Neuronal stem cell (in vitro differentiated cells): ENCODE measurements around the gene IRAK1.
A peak's percentile ranks its signal among the peaks of the same experiment; 100 is the strongest.

ENCODE experiments used
- DNase-seq: peaks from one replicate; pipeline ENCODE4 v3.0.0-alpha.2; 2013; ENCODE audit warnings: low spot score
- H2AFZ ChIP-seq: one replicate; pipeline ENCODE4 v1.6.1; 2013; ENCODE audit warnings: mild to moderate bottlenecking, low read length, inconsistent platforms
- H2AK5ac ChIP-seq: 2 replicates; pipeline ENCODE4 v1.6.1; 2013; ENCODE audit warnings: low read depth, mild to moderate bottlenecking, inconsistent platforms, low read length, moderate library complexity, mixed read lengths
- H2BK120ac ChIP-seq: 2 replicates; pipeline ENCODE4 v1.6.1; 2013; ENCODE audit warnings: low read depth, mild to moderate bottlenecking, inconsistent platforms, low read length, moderate library complexity, mixed read lengths
- H2BK12ac ChIP-seq: one replicate; pipeline ENCODE4 v1.6.1; 2013; ENCODE audit warnings: low read length, inconsistent platforms
- H2BK15ac ChIP-seq: 2 replicates; pipeline ENCODE4 v1.6.1; 2013; ENCODE audit warnings: mild to moderate bottlenecking, low read length, inconsistent platforms, mixed read lengths
- H2BK5ac ChIP-seq: one replicate; pipeline ENCODE4 v1.6.1; 2013; ENCODE audit warnings: inconsistent platforms, mild to moderate bottlenecking, low read length, moderate library complexity
- H3K14ac ChIP-seq: one replicate; pipeline ENCODE4 v1.6.1; 2013; ENCODE audit warnings: low read length, inconsistent platforms
- H3K18ac ChIP-seq: 2 replicates; pipeline ENCODE4 v1.6.1; 2013; ENCODE audit warnings: low read length, inconsistent platforms
- H3K23ac ChIP-seq: 2 replicates; pipeline ENCODE4 v1.6.1; 2013; ENCODE audit warnings: low read depth, mild to moderate bottlenecking, mixed read lengths, low read length, inconsistent platforms; ENCODE audit not compliant: poor library complexity
- H3K27ac ChIP-seq: replicated peaks from 3 replicates; pipeline ENCODE4 v1.5.1; 2013; ENCODE audit warnings: low read length, inconsistent platforms
- H3K27me3 ChIP-seq, 3 experiments: 2 replicates each; pipeline ENCODE4 v1.6.1; 2013; ENCODE audit warnings: low read length in 3 of 3, mild to moderate bottlenecking in 2 of 3, inconsistent platforms in 1 of 3, low read depth in 1 of 3, mixed read lengths in 1 of 3, moderate library complexity in 1 of 3; ENCODE audit not compliant: control insufficient read depth in 3 of 3, insufficient read depth in 3 of 3
- H3K36me3 ChIP-seq, 2 donors: replicated peaks in 1 of 2; 2 replicates each; pipeline ENCODE4 v1.6.1; 2013; ENCODE audit warnings: low read length in 2 of 2; ENCODE audit not compliant: control insufficient read depth in 2 of 2, insufficient read depth in 2 of 2
- H3K4ac ChIP-seq: 2 replicates; pipeline ENCODE4 v1.6.1; 2013; ENCODE audit warnings: inconsistent platforms, mild to moderate bottlenecking, low read length, moderate library complexity
- H3K4me1 ChIP-seq, 2 donors: 1 replicate in 1 of 2; 2 replicates in 1 of 2; pipeline ENCODE4 v1.6.1; 2013; ENCODE audit warnings: low read length in 2 of 2, low read depth in 1 of 2; ENCODE audit not compliant: control insufficient read depth in 2 of 2, insufficient read depth in 1 of 2
- H3K4me2 ChIP-seq: one replicate; pipeline ENCODE4 v1.6.1; 2013; ENCODE audit warnings: mild to moderate bottlenecking, low read length, inconsistent platforms; ENCODE audit not compliant: insufficient read depth, poor library complexity, severe bottlenecking
- H3K4me3 ChIP-seq, 2 donors: 2 replicates each; pipeline ENCODE4 v1.5.1; 2013; ENCODE audit warnings: low read length in 2 of 2, mild to moderate bottlenecking in 2 of 2, inconsistent platforms in 1 of 2, moderate library complexity in 1 of 2
- H3K79me1 ChIP-seq: one replicate; pipeline ENCODE4 v1.6.1; 2013; ENCODE audit warnings: low read depth, mild to moderate bottlenecking, inconsistent platforms, low read length, moderate library complexity
- H3K9ac ChIP-seq: one replicate; pipeline ENCODE4 v1.6.1; 2013; ENCODE audit warnings: mild to moderate bottlenecking, low read depth, low read length, inconsistent platforms; ENCODE audit not compliant: poor library complexity
- H3K9me3 ChIP-seq, 2 donors: replicated peaks in 1 of 2; 2 replicates each; pipeline versions ENCODE3 to v1.6.1; 2013; ENCODE audit warnings: low read length in 2 of 2, mild to moderate bottlenecking in 2 of 2, inconsistent platforms in 1 of 2, low read depth in 1 of 2, mixed read lengths in 1 of 2, moderate library complexity in 1 of 2; ENCODE audit not compliant: control insufficient read depth in 2 of 2, insufficient read depth in 1 of 2
- H4K8ac ChIP-seq: one replicate; pipeline ENCODE4 v1.6.1; 2013; ENCODE audit warnings: low read depth, mild to moderate bottlenecking, inconsistent platforms, low read length, moderate library complexity
- H4K91ac ChIP-seq: one replicate; pipeline ENCODE4 v1.6.1; 2013; ENCODE audit warnings: low read length, low read depth, mild to moderate bottlenecking, inconsistent platforms; ENCODE audit not compliant: poor library complexity
- WGBS, 2 donors: extraction: QIAGEN DNeasy Blood & Tissue Kit; methylation state at CpG; one replicate each; pipeline ENCODE4 v1.1.7; 2013; ENCODE audit warnings: missing lambda C conversion rate in 2 of 2, mixed read lengths in 1 of 2; ENCODE audit not compliant: insufficient read length in 2 of 2, insufficient replicate concordance in 1 of 2; ENCODE audit errors: extremely low coverage in 2 of 2; 5-methylcytosine and 5-hydroxymethylcytosine counted together

The IRAK1 gene

DNA sequence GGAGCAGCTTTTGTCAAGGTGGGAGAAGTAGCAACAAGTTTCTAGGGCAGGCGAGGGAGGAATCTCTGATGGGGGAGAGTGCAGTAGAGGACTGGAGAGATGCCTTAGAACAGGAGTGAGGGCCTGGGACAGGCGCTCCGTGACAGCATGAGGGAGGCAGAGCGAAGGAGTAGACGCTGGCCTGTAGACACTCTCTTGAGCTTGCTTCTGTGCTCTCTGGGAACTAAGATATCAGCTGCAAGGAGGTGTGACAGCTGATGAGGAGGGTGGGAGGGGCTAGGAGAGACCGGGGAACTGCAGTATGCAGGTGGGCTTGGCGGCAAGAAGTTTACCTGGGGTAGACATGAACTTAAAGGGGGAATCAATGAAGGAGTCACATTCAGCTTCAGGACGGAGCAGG is 42.1 kb upstream of the IRAK1 start:
- Histone ChIP-seq H3K18ac (no peak overlapping the region), H4K91ac (no peak overlapping the region), H3K4me2 (no peak overlapping the region), H3K9me3 (no peaks in the 10 kb centered on the region), H3K4me3 (no peak overlapping the region), H2BK5ac (no peak overlapping the region), H2BK15ac (no peak overlapping the region), H3K36me3 (peaks cover 3 to 20% of the 10 kb centered on the region in 2 donors), H3K23ac (no peak overlapping the region), H2AFZ (no peak overlapping the region), H3K4ac (no peak overlapping the region), H2BK12ac (no peak overlapping the region), H3K27ac (no peak overlapping the region), H3K79me1 (peaks cover 4% of the 10 kb centered on the region), H3K14ac (no peak overlapping the region), H2AK5ac (no peak overlapping the region), H3K4me1 (no peaks in the 10 kb centered on the region), H2BK120ac (no peak overlapping the region), H3K9ac (no peak overlapping the region), H3K27me3 (peaks cover 0 to 43% (median 0%) of the 10 kb centered on the region in 3 experiments), H4K8ac (no peak overlapping the region)
- no peak for DNase-seq
- no CpG with 5 or more reads among the region's 8 CpGs for WGBS, 2 donors

- DNase-seq, result no peak
- WGBS, 2 donors, result no CpG with 5 or more reads among the region's 5 CpGs
- H3K14ac ChIP-seq, result no peak overlapping the region
- H3K27me3 ChIP-seq, result peaks cover 0 to 47% (median 0%) of the 10 kb centered on the region in 3 experiments
- no peak overlapping the region for H3K4me3 ChIP-seq
- peaks cover 4% of the 10 kb centered on the region for H3K79me1 ChIP-seq
- H3K4ac ChIP-seq, result no peak overlapping the region
- H3K27ac ChIP-seq, result no peak overlapping the region
- no peaks in the 10 kb centered on the region for H3K9me3 ChIP-seq
- H3K23ac ChIP-seq, result no peak overlapping the region
- no peak overlapping the region for H2BK120ac ChIP-seq
- H3K36me3 ChIP-seq, result peaks cover 4 to 30% of the 10 kb centered on the region in 2 donors
- H2AFZ ChIP-seq, result no peak overlapping the region
- no peaks in the 10 kb centered on the region for H3K4me1 ChIP-seq
- H3K4me2 ChIP-seq, result no peak overlapping the region
- H3K18ac ChIP-seq, result no peak overlapping the region
- H3K9ac ChIP-seq, result no peak overlapping the region
- no peak overlapping the region for H2AK5ac ChIP-seq
- no peak overlapping the region for H2BK15ac ChIP-seq
- H4K91ac ChIP-seq, result no peak overlapping the region
- H2BK12ac ChIP-seq, result no peak overlapping the region
- no peak overlapping the region for H2BK5ac ChIP-seq
- no peak overlapping the region for H4K8ac ChIP-seq
These were observed 40.1 kb upstream of the IRAK1 start for GRCh38 chrX:154059729-154060245.

- H3K4me1 ChIP-seq, result no peaks in the 10 kb centered on the region
- H2BK12ac ChIP-seq, result no peak overlapping the region
- no peak overlapping the region for H3K14ac ChIP-seq
- no peak overlapping the region for H3K27ac ChIP-seq
- H3K4ac ChIP-seq, result no peak overlapping the region
- no peak overlapping the region for H3K23ac ChIP-seq
- H3K36me3 ChIP-seq, result peaks cover 4 to 30% of the 10 kb centered on the region in 2 donors
- H4K91ac ChIP-seq, result no peak overlapping the region
- no CpG with 5 or more reads among the region's 1 CpG for WGBS, 2 donors
- no peaks in the 10 kb centered on the region for H3K9me3 ChIP-seq
- no peak overlapping the region for H2BK120ac ChIP-seq
- no peak overlapping the region for H3K9ac ChIP-seq
- no peak overlapping the region for H4K8ac ChIP-seq
- no peak overlapping the region for H3K4me2 ChIP-seq
- peaks cover 4% of the 10 kb centered on the region for H3K79me1 ChIP-seq
- H2AFZ ChIP-seq, result no peak overlapping the region
- H3K4me3 ChIP-seq, result no peak overlapping the region
- H2AK5ac ChIP-seq, result no peak overlapping the region
- no peak for DNase-seq
- H2BK5ac ChIP-seq, result no peak overlapping the region
- H2BK15ac ChIP-seq, result no peak overlapping the region
- H3K27me3 ChIP-seq, result peaks cover 0 to 43% (median 0%) of the 10 kb centered on the region in 3 experiments
- no peak overlapping the region for H3K18ac ChIP-seq
These were observed 39.5 kb upstream of the IRAK1 start for GRCh38 chrX:154059231-154059630.

GRCh38 chrX:154058214-154058997 is 38.7 kb upstream of the IRAK1 start:
- H3K9ac ChIP-seq, result no peak overlapping the region
- H3K4ac ChIP-seq, result no peak overlapping the region
- no peak overlapping the region for H3K27ac ChIP-seq
- no peak overlapping the region for H2BK5ac ChIP-seq
- DNase-seq, result no peak
- no peak overlapping the region for H2BK15ac ChIP-seq
- H2AK5ac ChIP-seq, result no peak overlapping the region
- H2BK120ac ChIP-seq, result no peak overlapping the region
- H3K4me2 ChIP-seq, result no peak overlapping the region
- no peaks in the 10 kb centered on the region for H3K9me3 ChIP-seq
- H3K4me3 ChIP-seq, result no peak overlapping the region
- no peak overlapping the region for H2BK12ac ChIP-seq
- H2AFZ ChIP-seq, result no peak overlapping the region
- no CpG with 5 or more reads among the region's 11 CpGs for WGBS, 2 donors
- H3K23ac ChIP-seq, result no peak overlapping the region
- no peak overlapping the region for H3K18ac ChIP-seq
- H4K91ac ChIP-seq, result no peak overlapping the region
- H3K27me3 ChIP-seq, result peaks cover 0 to 36% (median 0%) of the 10 kb centered on the region in 3 experiments
- peak overlapping the region; percentile 21 for H3K14ac ChIP-seq
- H3K36me3 ChIP-seq, result peaks cover 4 to 30% of the 10 kb centered on the region in 2 donors
- H3K79me1 ChIP-seq, result peaks cover 4% of the 10 kb centered on the region
- H3K4me1 ChIP-seq, result no peaks in the 10 kb centered on the region
- no peak overlapping the region for H4K8ac ChIP-seq
